Vagina (tissue), 2 donors: ENCODE measurements around the gene SLC16A8. TPM values are rescaled to one million over a fixed set of nuclear protein-coding genes. Genes with fewer than 3 reads are reported as not detected.

ENCODE experiments used
- DNase-seq, 2 donors: peaks; one replicate each; pipeline ENCODE4 v3.0.0-alpha.2; 2017; ENCODE audit errors: extremely low spot score in 2 of 2
- H3K27ac ChIP-seq: fragments of 200-600 bp; sonication (generic); one replicate; pipeline ENCODE4 v1.5.1; 2019
- H3K27me3 ChIP-seq: fragments of 200-600 bp; sonication (generic); one replicate; pipeline ENCODE4 v1.5.1; 2019
- H3K36me3 ChIP-seq, 2 donors: fragments of 200-600 bp; sonication (generic); one replicate each; pipeline ENCODE4 v1.5.1; 2017 to 2019
- H3K4me1 ChIP-seq: fragments of 200-600 bp; sonication (generic); one replicate; pipeline ENCODE4 v1.5.1; 2019
- H3K4me3 ChIP-seq, 2 donors: fragments of 200-600 bp; sonication (generic); 1 replicate in 1 of 2; 2 replicates in 1 of 2; pipeline ENCODE4 v1.5.1; 2016 to 2019
- H3K9me3 ChIP-seq: fragments of 200-600 bp; sonication (generic); one replicate; pipeline ENCODE4 v1.5.1; 2019
- CTCF ChIP-seq, 3 experiments: fragments of 450-650 bp in 2 of 3; fragments of 200-600 bp in 1 of 3; sonication (generic) in 1 of 3; IDR thresholded peaks; one replicate each; pipeline ENCODE4 v1.5.1; 2017 to 2019; ENCODE audit warnings: antibody characterized with exemption in 3 of 3, mild to moderate bottlenecking in 2 of 3, moderate library complexity in 2 of 3
- POLR2A ChIP-seq, 2 donors: fragments of 450-650 bp; IDR thresholded peaks; one replicate each; pipeline ENCODE4 v1.6.1; 2017; ENCODE audit warnings: antibody characterized with exemption in 2 of 2, mild to moderate bottlenecking in 2 of 2, moderate library complexity in 2 of 2
- POLR2AphosphoS5 ChIP-seq, 2 donors: sonication (generic); formaldehyde crosslinking; IDR thresholded peaks; one replicate each; pipeline ENCODE4 v1.9.0; 2017; ENCODE audit warnings: antibody characterized with exemption in 2 of 2, mild to moderate bottlenecking in 2 of 2, low read depth in 1 of 2; ENCODE audit not compliant: insufficient read depth in 1 of 2
- intact Hi-C: fragments of 100-400 bp; cut with DNase I; formaldehyde crosslinking; loops from one replicate; pipeline ENCODE4 v1.15.1; 2023
- total RNA-seq: library from RNA; depleted of rRNA; stranded (reverse); fragments of >200 nt; gene quantifications from one replicate; pipeline ENCODE4 v1.2.3, GENCODE V29; 2016

Gene SLC16A8
- total RNA-seq, 1 donor from 2014 or later = 0.98 TPM

GRCh38 chr22:38112381-38112780 lies 28.4 kb upstream of the SLC16A8 start:
- DNase-seq = no peak
- Histone ChIP-seq H3K9me3 (no peaks in the 10 kb centered on the region), H3K4me3 (no peak overlapping the region), H3K36me3 (no peaks in the 10 kb centered on the region), H3K4me1 (peaks cover 5% of the 10 kb centered on the region), H3K27ac (no peak overlapping the region), H3K27me3 (no peaks in the 10 kb centered on the region)
- intact Hi-C loops = loop anchor here (10.0 kb wide), 1 partner anchor 242 kb away; no protein-coding TSS in a partner anchor
- TF ChIP-seq POLR2A (IDR thresholded peaks at IDR 0.05) (no peak), CTCF (IDR thresholded peaks at IDR 0.05) (no peak), POLR2AphosphoS5 (IDR thresholded peaks at IDR 0.05; ENCODE audit: insufficient read depth in 1 of 2, low read depth in 1 of 2) (no peak)

- H3K27me3 ChIP-seq = no peaks in the 10 kb centered on the region
- no peaks in the 10 kb centered on the region for H3K9me3 ChIP-seq
- TF ChIP-seq POLR2AphosphoS5 (IDR thresholded peaks at IDR 0.05; ENCODE audit: insufficient read depth in 1 of 2, low read depth in 1 of 2) (no peak), POLR2A (IDR thresholded peaks at IDR 0.05) (no peak), CTCF (IDR thresholded peaks at IDR 0.05) (no peak)
- no peak for DNase-seq
- H3K4me1 ChIP-seq = peaks cover 5% of the 10 kb centered on the region
- no peak overlapping the region for H3K27ac ChIP-seq
- no peaks in the 10 kb centered on the region for H3K36me3 ChIP-seq
- intact Hi-C loops = loop anchor here (10.0 kb wide), 1 partner anchor 243 kb away; no protein-coding TSS in a partner anchor
- H3K4me3 ChIP-seq = no peak overlapping the region
Observed at GRCh38 chr22:38111925-38112355, 28.0 kb upstream of the SLC16A8 start.

DNA sequence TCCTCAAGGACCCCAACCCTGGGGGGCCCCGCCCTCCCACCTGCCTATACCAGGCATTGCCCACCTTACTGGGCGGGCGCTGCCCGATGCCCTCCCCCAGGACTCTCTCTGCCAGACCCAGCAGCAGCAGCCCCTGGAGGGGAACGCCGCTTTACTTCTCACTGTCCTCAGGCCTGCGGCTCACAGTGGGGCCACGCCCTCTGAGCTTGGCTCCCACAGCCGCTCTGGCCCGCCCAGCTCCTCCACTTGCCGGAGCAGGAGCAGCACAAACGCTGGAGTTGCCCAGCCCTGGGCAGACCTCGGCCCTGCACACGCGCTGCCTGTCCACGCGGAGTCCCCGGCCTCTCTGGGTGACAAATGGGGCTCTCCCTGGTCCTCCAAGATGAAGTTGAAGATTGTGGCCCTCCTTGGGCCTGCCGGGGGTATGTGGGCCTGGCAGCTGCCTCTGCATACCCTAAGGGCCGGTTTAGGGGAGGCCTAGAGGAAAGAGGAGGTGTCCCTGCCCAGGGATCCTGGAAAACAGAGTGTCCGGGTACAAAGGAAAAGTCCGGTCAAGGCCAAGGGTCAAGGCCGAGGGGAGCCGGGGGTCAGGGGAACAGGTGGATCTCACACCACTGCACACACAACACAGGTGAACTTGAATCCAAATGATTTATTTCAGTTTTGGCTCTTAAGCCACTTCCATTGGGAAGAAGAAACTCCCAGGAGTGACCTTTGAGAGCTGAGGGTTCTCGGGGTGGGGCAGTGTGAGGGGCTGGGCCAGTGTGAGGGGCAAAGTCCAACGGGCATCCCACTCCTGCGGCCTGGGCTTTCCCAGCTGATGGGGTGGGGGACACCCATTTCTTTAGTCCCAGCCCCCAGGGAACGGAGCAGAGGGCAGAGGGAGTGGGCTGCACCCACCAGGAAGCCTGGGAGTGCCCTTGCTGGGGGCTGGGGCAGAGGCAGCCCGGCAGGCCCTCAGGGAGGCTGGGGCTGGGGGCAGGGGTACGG lies 27.2 kb upstream of the SLC16A8 start:
- Histone ChIP-seq H3K9me3 (no peaks in the 10 kb centered on the region), H3K4me3 (no peak overlapping the region), H3K4me1 (peaks cover 5% of the 10 kb centered on the region), H3K36me3 (no peaks in the 10 kb centered on the region), H3K27me3 (no peaks in the 10 kb centered on the region), H3K27ac (no peak overlapping the region)
- TF ChIP-seq POLR2A (IDR thresholded peaks at IDR 0.05) (no peak), CTCF (IDR thresholded peaks at IDR 0.05) (no peak)
- DNase-seq = no peak
- intact Hi-C loops = loop anchor here (10.0 kb wide), 1 partner anchor 244 kb away; no protein-coding TSS in a partner anchor

GRCh38 chr22:38110008-38110862 lies 26.3 kb upstream of the SLC16A8 start, which contains the start of gene BAIAP2L2:
Gene BAIAP2L2, minus strand, starts transcription at chr22:38110684. Its CDS starts 159 bp downstream, at chr22:38110525.
- no peak within 1 kb of the TSS for H3K27ac ChIP-seq
- H3K36me3 ChIP-seq = no peaks in the 10 kb centered on the region
- DNase-seq = no peak
- intact Hi-C loops = loop anchor here (10.0 kb wide), 1 partner anchor 245 kb away; no protein-coding TSS in a partner anchor
- no peak for TF ChIP-seq CTCF (IDR thresholded peaks at IDR 0.05)
- no peak for TF ChIP-seq POLR2A (IDR thresholded peaks at IDR 0.05)
- no peak for TF ChIP-seq POLR2AphosphoS5 (IDR thresholded peaks at IDR 0.05; ENCODE audit: insufficient read depth in 1 of 2, low read depth in 1 of 2)
- H3K9me3 ChIP-seq = no peaks in the 10 kb centered on the region
- peaks cover 5% of the 10 kb centered on the region for H3K4me1 ChIP-seq
- H3K27me3 ChIP-seq = no peaks in the 10 kb centered on the region
- H3K4me3 ChIP-seq = no peak within 1 kb of the TSS
